Endothelial cell of umbilical vein (primary cell): ENCODE data around the gene BRSK1. TPM values are rescaled to one million over a fixed set of nuclear protein-coding genes. Genes with fewer than 3 reads are reported as not detected.

Experiments
- BruUV-seq: library from RNA; stranded (reverse); fragments of 400-500 nt; replicated peaks from 2 replicates; lab custom pipeline; 2021; lab: Mats Ljungman, UMichigan
- CTCF ChIA-PET: fragments of 300-600, 350-600 bp; sonication (Branson Sonifier 250); formaldehyde crosslinking; loops from one replicate; lab custom pipeline; 2021; ENCODE audit warnings: antibody characterized with exemption, inconsistent platforms; lab: Charles Lee
- POLR2A ChIA-PET: fragments of 300-600, 350-600 bp; sonication (Branson Sonifier 250); formaldehyde crosslinking; loops from one replicate; lab custom pipeline; 2021; ENCODE audit warnings: antibody characterized with exemption, inconsistent platforms; lab: Charles Lee
- DNase-seq: peaks from one replicate; pipeline ENCODE4 v3.0.0-alpha.2; 2011; ENCODE audit warnings: low read depth, low spot score
- FAIRE-seq: peaks from 2 replicates; lab custom pipeline; 2011; peaks lifted over from hg19 to GRCh38; lab: Jason Lieb, UNC
- H2AFZ ChIP-seq: 2 replicates; pipeline ENCODE4 v1.6.0; 2012; ENCODE audit warnings: low read depth, low read length, control low read depth, inconsistent platforms
- H3K27ac ChIP-seq: 2 replicates; pipeline ENCODE4 v1.5.1; 2011; ENCODE audit warnings: low read depth, mild to moderate bottlenecking, control low read depth, low read length, moderate library complexity; ENCODE audit not compliant: insufficient read depth
- H3K27me3 ChIP-seq, 2 experiments: 2 replicates each; pipeline versions ENCODE4 v1.6.0 to v1.6.1; 2011; ENCODE audit warnings: low read length in 2 of 2, mixed read lengths in 1 of 2; ENCODE audit not compliant: control insufficient read depth in 2 of 2, insufficient read depth in 2 of 2
- H3K36me3 ChIP-seq, 2 experiments: 2 replicates in 1 of 2; 3 replicates in 1 of 2; pipeline ENCODE4 v1.5.1; 2011; ENCODE audit warnings: low read length in 2 of 2, mild to moderate bottlenecking in 1 of 2, moderate library complexity in 1 of 2; ENCODE audit not compliant: control insufficient read depth in 2 of 2, insufficient read depth in 2 of 2; ENCODE audit errors: extremely low read depth in 1 of 2
- H3K4me1 ChIP-seq: 3 replicates; pipeline ENCODE4 v1.5.1; 2011; ENCODE audit warnings: mild to moderate bottlenecking, low read length; ENCODE audit not compliant: control insufficient read depth, insufficient read depth; ENCODE audit errors: extremely low read depth
- H3K4me2 ChIP-seq: 2 replicates; pipeline ENCODE4 v1.6.1; 2011; ENCODE audit warnings: low read length, control low read depth, mixed read lengths; ENCODE audit not compliant: insufficient read depth
- H3K4me3 ChIP-seq, 3 experiments: fragments of 200-600 bp in 1 of 3; sonication (generic), shearing (Covaris generic) in 1 of 3; replicated peaks in 1 of 3; 2 replicates each; pipeline ENCODE4 v1.5.1; 2011 to 2016; ENCODE audit warnings: control low read depth in 3 of 3, low read length in 3 of 3, mild to moderate bottlenecking in 2 of 3, inconsistent platforms in 1 of 3, low read depth in 1 of 3, moderate library complexity in 1 of 3; ENCODE audit not compliant: insufficient read depth in 1 of 3
- H3K79me2 ChIP-seq: 2 replicates; pipeline ENCODE4 v1.6.0; 2012; ENCODE audit warnings: low read length, inconsistent platforms; ENCODE audit not compliant: control insufficient read depth, insufficient read depth
- H3K9ac ChIP-seq: replicated peaks from 2 replicates; pipeline ENCODE3; 2011; ENCODE audit warnings: low read length, control low read depth; ENCODE audit not compliant: insufficient read depth; ENCODE audit errors: extremely low read depth
- H3K9me1 ChIP-seq: replicated peaks from 3 replicates; pipeline ENCODE4 v1.6.0; 2011; ENCODE audit warnings: mild to moderate bottlenecking, low read length; ENCODE audit not compliant: control insufficient read depth, insufficient read depth; ENCODE audit errors: extremely low read depth
- H3K9me3 ChIP-seq: replicated peaks from 2 replicates; pipeline ENCODE4 v1.5.1; 2012; ENCODE audit warnings: low read length, inconsistent platforms; ENCODE audit not compliant: control insufficient read depth, insufficient read depth
- H4K20me1 ChIP-seq: replicated peaks from 2 replicates; pipeline ENCODE3; 2011; ENCODE audit warnings: mild to moderate bottlenecking, low read length; ENCODE audit not compliant: control insufficient read depth, insufficient read depth; ENCODE audit errors: extremely low read depth
- EZH2 ChIP-seq: IDR thresholded peaks from 2 replicates; pipeline ENCODE4 v1.6.1; 2012; ENCODE audit warnings: borderline replicate concordance, low read depth, mild to moderate bottlenecking, moderate library complexity, low read length, inconsistent platforms; ENCODE audit not compliant: severe bottlenecking
- FOS ChIP-seq: IDR thresholded peaks from 2 replicates; pipeline ENCODE4 v1.6.1; 2011; ENCODE audit warnings: mild to moderate bottlenecking, low read length, moderate library complexity, borderline replicate concordance; ENCODE audit not compliant: insufficient read depth
- GATA2 ChIP-seq: IDR thresholded peaks from 2 replicates; pipeline ENCODE4 v1.7.0; 2011; ENCODE audit warnings: low read depth, mild to moderate bottlenecking, moderate library complexity, mixed read lengths, low read length; ENCODE audit not compliant: insufficient read length, insufficient read depth
- POLR2A ChIP-seq: IDR thresholded peaks from 2 replicates; pipeline ENCODE4 v1.6.1; 2012; ENCODE audit warnings: low read depth, mild to moderate bottlenecking, control low read depth, low read length
- POLR2AphosphoS5 ChIP-seq: IDR thresholded peaks from 2 replicates; pipeline ENCODE4 v1.6.1; 2012; ENCODE audit warnings: low read depth, mild to moderate bottlenecking, control low read depth, low read length, moderate library complexity; ENCODE audit not compliant: insufficient read depth
- dilution Hi-C: fragments of 300-500 bp; cut with MboI; formaldehyde crosslinking; loops from one replicate; pipeline ENCODE4 v1.15.0; 2019; ENCODE audit warnings: low sequenced_read_pairs; ENCODE audit not compliant: extremely low pct_ligation_motif_present
- intact Hi-C: fragments of 100-400 bp; cut with micrococcal nuclease; formaldehyde crosslinking; loops from one replicate; pipeline ENCODE4 v1.10.0; 2022
- polyA plus RNA-seq, 4 experiments: library from polyadenylated mRNA; depleted of rRNA in 3 of 4; stranded (reverse) in 3 of 4; unstranded in 1 of 4; fragments of >200 nt; gene quantifications; 2 replicates each; pipeline versions ENCODE4 v1.2.1 to v1.2.3, GENCODE V29; 2011 to 2012; ENCODE audit warnings: missing spikeins in 1 of 4
- total RNA-seq: library from RNA; stranded (reverse); gene quantifications from 2 replicates; pipeline ENCODE4 v1.2.3, GENCODE V29; 2021

The BRSK1 gene
- total and polyA plus RNA-seq, 2 donors (not counting 3 experiments of a cell fraction or from before 2014, with no cell fraction given), result 0.33 to 0.44 TPM

DNA sequence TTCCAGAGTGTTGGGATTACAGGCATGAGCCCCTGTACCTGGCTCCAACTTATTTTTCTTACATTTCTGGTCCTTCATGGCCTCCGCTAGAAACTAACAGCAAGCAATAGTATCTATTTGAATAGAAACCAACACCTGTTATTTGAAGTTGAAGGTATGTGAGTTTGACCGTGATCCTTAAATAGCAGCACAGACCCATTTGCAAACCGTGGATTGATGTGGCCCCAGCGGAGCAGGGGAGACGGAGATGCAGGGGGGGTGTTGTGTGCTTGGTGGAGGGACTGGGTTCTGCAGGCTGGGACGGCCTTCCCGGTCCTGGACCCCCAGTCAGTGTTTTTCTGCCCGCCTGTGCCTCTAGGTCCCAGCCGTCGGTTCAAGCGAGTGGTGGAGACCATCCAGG lies 24.5 kb downstream of the BRSK1 start:
- ChIA-PET POLR2A (no interaction called here), CTCF (interaction anchor here (1.5 kb wide), 1 partner anchor 31 kb away, joined by 3 read pairs; the partner anchor contains the start of gene KMT5C)
- no peak overlapping the region for H3K9ac ChIP-seq
- DNase-seq, result no peak
- intact Hi-C loops, result no loop called here
- no peak overlapping the region for H3K27ac ChIP-seq
- H3K79me2 ChIP-seq, result no peaks in the 10 kb centered on the region
- H3K4me1 ChIP-seq, result no peaks in the 10 kb centered on the region
- no peak for FAIRE-seq
- no peaks in the 10 kb centered on the region for H3K9me1 ChIP-seq
- no peak overlapping the region for H3K4me3 ChIP-seq
- H2AFZ ChIP-seq, result no peak overlapping the region
- H4K20me1 ChIP-seq, result no peaks in the 10 kb centered on the region
- BruUV-seq, result no TSS peak
- no peaks in the 10 kb centered on the region for H3K9me3 ChIP-seq
- H3K27me3 ChIP-seq, result no peaks in the 10 kb centered on the region
- no peaks in the 10 kb centered on the region for H3K36me3 ChIP-seq
- no peak overlapping the region for H3K4me2 ChIP-seq
- TF ChIP-seq GATA2, result no peak
- no peak for TF ChIP-seq FOS
- TF ChIP-seq EZH2, result no peak
- TF ChIP-seq POLR2A, result no peak
- dilution Hi-C loops, result no loop called here

DNA sequence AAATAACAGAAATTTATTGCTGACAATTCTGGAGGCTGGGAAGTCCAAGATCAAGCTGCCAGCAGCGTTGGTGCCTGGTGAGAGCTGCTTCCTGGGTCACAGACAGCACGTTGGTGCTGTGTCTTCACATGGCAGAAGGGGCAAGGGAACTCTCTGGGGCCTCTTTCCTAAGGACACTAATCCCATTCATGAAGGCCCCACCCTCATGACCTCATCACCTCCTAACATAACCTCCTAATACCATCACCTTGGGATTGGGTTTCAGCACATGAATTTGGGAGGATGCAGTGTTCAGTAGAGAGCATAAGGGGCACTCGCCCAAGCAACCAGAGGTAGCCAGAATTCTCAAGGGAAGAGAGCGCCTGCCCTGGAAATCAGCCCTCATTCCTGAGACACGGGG lies 25.7 kb downstream of the BRSK1 start:
- Histone ChIP-seq H3K4me1 (no peaks in the 10 kb centered on the region), H3K27me3 (no peaks in the 10 kb centered on the region), H4K20me1 (no peaks in the 10 kb centered on the region), H3K79me2 (no peaks in the 10 kb centered on the region), H3K4me2 (no peak overlapping the region), H3K36me3 (no peaks in the 10 kb centered on the region), H3K4me3 (no peak overlapping the region), H3K9me3 (no peaks in the 10 kb centered on the region), H3K9ac (no peak overlapping the region), H2AFZ (no peak overlapping the region), H3K9me1 (no peaks in the 10 kb centered on the region), H3K27ac (no peak overlapping the region)
- FAIRE-seq (no peak), DNase-seq (no peak)
- ChIA-PET POLR2A (interaction anchor here (0.9 kb wide), 1 partner anchor 98 kb away, joined by 3 read pairs; the partner anchor contains the start of gene UBE2S), CTCF (interaction anchor here (1.5 kb wide), 1 partner anchor 18 kb away, joined by 4 read pairs; no protein-coding TSS in a partner anchor)
- dilution Hi-C loops, result no loop called here
- no TSS peak for BruUV-seq
- intact Hi-C loops, result no loop called here
- no peak for TF ChIP-seq POLR2AphosphoS5
